GM12801 (cell line): Measurements from ENCODE around the gene SNTG2.

Source experiments
- TF ChIP-seq, protein P1 (sequence below): IDR thresholded peaks from one replicate; pipeline ENCODE4 v1.5.1; 2011; ENCODE audit warnings: control low read depth; ENCODE audit not compliant: insufficient read length; ENCODE audit errors: extremely low read depth

SNTG2 gene

DNA sequence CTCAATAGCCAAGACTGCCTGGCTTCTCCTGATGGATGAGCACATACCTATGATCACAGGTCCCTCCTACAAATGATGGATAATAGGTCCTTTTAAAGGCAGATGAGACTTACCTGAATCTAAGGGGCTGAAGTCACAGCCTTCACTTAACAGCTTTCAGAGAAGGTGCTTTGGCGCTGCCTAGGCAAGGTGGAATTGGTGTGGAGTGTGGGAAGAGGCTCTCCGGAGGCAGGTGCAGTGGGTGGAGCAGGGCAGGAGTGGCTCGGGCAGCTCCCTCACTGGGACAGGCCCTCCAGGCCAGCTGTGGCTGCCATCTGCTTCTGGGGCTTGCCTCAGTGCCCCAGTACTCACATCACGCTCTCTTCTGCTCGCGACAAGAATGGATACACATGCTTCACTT, 363.6 kb downstream of the SNTG2 start:
- TF ChIP-seq, protein P1, sequence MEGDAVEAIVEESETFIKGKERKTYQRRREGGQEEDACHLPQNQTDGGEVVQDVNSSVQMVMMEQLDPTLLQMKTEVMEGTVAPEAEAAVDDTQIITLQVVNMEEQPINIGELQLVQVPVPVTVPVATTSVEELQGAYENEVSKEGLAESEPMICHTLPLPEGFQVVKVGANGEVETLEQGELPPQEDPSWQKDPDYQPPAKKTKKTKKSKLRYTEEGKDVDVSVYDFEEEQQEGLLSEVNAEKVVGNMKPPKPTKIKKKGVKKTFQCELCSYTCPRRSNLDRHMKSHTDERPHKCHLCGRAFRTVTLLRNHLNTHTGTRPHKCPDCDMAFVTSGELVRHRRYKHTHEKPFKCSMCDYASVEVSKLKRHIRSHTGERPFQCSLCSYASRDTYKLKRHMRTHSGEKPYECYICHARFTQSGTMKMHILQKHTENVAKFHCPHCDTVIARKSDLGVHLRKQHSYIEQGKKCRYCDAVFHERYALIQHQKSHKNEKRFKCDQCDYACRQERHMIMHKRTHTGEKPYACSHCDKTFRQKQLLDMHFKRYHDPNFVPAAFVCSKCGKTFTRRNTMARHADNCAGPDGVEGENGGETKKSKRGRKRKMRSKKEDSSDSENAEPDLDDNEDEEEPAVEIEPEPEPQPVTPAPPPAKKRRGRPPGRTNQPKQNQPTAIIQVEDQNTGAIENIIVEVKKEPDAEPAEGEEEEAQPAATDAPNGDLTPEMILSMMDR: no peak

DNA sequence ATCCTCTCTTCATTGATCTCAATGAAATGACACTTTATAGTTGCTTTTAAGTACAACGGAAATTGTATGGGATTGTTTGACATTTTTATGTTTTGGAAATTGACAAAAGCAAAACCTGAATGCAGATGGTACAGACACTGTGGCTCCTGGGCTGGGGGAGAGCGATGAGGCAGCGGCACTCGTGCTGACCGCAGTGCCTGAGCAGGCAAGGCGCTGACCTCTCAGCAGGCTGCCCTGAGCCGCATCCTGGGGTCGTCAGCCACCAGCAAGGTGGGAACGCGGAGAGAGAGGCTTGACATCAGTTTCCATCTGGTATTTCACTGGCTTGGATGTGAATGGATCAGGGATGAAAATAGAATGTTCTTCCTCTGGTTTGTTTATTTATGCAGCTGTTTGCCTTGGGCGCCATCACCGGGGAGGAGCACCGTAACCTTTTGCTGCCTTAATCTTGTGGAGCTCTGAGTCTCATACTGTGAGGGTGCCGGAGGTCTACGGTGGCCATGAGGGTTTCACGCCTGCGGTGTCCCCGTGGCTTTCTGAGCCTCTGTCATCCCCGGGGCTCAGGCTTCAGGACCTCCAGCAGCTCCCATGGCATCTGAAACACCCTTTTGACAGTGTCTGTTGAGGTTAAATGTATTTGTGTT, 367.8 kb downstream of the SNTG2 start:
- TF ChIP-seq, protein P1: no peak

DNA sequence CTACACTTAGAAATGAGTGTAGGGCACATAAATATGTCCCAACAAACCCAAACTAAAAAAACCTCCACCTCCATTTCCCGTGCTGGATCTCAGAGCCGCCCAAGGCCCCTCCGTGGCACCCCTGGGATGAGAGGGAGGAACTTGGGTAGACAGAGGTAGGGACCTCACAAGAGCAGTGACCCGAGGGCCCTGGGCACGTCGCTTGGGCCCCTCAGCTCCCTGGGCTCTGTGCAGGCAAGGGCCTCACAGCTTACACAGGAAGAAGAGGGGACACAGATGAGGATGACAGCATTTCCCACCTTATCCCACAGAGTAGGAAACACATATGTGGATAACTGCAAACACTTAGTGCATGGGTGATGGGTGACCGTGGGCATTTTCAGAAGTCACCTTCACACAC, 368.7 kb downstream of the SNTG2 start:
- TF ChIP-seq, protein P1: no peak

DNA sequence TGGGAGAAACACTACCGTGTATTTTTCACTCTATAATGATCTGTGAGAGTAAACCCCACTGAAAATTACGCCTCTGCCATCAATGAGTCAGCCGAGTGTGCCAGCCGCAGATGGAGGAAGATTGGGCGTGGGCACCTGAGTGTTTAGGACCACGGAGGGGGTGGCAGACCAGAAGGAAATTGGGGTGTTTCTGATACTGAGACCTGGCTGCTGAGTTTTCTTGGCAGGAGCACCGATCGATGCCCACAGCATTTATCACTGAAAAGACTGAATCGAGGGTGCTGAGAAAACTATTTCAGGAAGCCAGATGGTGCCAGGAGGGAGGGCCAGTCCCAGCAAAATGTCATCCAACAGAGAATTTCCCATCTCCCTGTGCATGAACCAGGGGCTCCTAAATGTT, 370.7 kb downstream of the SNTG2 start:
- TF ChIP-seq, protein P1: no peak

DNA sequence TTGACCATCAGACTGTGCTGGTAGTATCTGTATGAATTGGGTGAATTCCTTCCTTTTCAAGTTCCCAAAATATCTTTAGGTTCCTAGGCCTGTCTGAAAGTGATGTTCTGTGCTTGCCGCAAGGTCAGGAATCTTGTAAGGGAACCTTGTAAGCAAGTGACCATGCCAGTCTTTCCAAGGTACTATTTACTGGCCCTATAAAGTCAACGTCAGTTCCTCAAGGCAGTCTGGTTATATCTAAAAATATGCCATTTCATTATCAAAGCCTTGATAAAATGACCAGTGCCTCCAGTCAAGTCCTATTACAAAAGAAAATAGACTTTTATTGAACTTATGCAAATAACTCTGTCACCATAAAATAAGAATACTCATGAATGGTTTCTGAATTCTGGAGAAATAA, 374.2 kb downstream of the SNTG2 start:
- TF ChIP-seq, protein P1: no peak

DNA sequence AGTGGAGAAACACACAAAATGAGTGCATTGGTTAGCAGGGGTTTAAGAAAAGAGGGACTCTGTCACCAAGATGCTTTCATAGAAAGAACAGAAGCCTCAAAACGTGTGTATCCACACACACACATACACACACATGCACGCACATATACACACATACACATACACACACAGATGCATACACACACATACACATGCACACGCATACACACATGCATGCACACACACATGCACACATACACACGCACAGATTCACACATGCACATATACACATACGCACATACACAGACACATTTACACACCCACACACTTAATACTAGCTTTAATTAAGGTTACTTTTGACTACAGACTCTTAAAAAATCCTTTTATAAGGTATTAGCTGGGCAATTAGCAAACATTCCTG, 378.0 kb downstream of the SNTG2 start:
- TF ChIP-seq, protein P1: no peak

DNA sequence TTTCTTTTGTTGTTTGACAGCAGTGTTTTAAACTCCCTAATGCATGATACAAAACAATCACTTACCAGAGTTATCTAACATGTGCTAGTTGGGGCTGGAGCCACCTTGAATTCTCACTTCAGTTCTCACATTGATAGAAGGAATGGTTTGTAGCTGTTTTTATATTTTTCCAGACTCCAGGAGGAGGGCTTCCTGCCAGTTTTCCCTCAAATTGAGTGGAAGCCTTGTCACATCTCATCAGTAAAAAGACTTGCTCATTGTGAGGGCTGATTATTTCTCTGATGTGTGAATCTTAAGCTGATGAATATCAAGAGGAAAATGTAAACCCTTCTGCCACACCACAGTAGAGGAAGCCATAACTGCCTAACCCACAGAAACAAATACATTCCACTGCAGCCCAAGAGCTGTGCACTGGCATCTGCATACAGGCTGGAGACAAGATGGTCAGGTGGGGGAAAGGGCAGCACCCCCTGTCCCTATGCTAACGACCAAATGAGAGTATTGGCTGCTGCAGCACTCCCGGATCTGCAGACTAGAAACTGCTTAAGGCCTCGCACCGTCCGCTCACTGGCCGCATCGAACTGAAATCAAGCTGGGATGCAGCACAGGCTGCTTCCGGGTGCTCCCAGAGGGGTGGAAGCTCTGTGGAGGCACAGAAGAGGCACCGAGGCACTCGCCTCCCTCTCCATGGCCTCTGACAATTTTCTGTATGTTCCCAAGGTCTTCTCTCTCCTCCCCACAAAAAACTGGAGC, 388.9 kb downstream of the SNTG2 start:
- TF ChIP-seq, protein P1: no peak
